ENCODE measurements around the gene PAMR1. TPM values are rescaled to one million over a fixed set of nuclear protein-coding genes. Genes with fewer than 3 reads are reported as not detected.

PAMR1 gene
- total and polyA plus RNA-seq, 2 donors (not counting 1 experiment from before 2014, with no cell fraction given): 120 to 159 TPM

GRCh38 chr11:35390737-35391682 lies 134.4 kb downstream of the PAMR1 start:
- no peak overlapping the region for H3K9ac ChIP-seq (ENCODE audit: insufficient read depth, low read length)
- H3K4me1 ChIP-seq (ENCODE audit: control insufficient read depth, extremely low read depth, insufficient read depth, low read length): peaks cover 16% of the 10 kb centered on the region
- no peak for TF ChIP-seq CTCF (conservative IDR thresholded peaks at IDR 0.05 in 1 of 2, IDR thresholded peaks at IDR 0.05 in 1 of 2; ENCODE audit: low read depth in 1 of 2, low read length in 2 of 2)
- no peak for TF ChIP-seq EZH2 (IDR thresholded peaks at IDR 0.05; ENCODE audit: low read length, missing control alignments)
- no peaks in the 10 kb centered on the region for H3K79me2 ChIP-seq (ENCODE audit: control insufficient read depth, insufficient read depth, low read length)
- peak overlapping the region; percentile 15 for H3K4me2 ChIP-seq (ENCODE audit: extremely low read depth, insufficient read depth, low read length)
- H4K20me1 ChIP-seq (ENCODE audit: control insufficient read depth, extremely low read depth, insufficient read depth, low read length): no peaks in the 10 kb centered on the region
- peak; percentile 74 to 86 for DNase-seq (ENCODE audit: low read depth in 2 of 2)
- H3K27me3 ChIP-seq (ENCODE audit: control insufficient read depth, insufficient read depth, low read length): no peaks in the 10 kb centered on the region
- H3K27ac ChIP-seq (ENCODE audit: insufficient read depth, low read length): no peak overlapping the region
- no peaks in the 10 kb centered on the region for H3K36me3 ChIP-seq (ENCODE audit: control insufficient read depth, insufficient read depth, low read length)
- H3K9me3 ChIP-seq (ENCODE audit: control insufficient read depth, insufficient read depth, low read depth, low read length): no peaks in the 10 kb centered on the region
- H2AFZ ChIP-seq (ENCODE audit: low read length): no peak overlapping the region
- H3K4me3 ChIP-seq (replicated peaks in 1 of 4; ENCODE audit: control extremely low read depth in 1 of 4, insufficient read depth in 1 of 4, low read depth in 3 of 4, low read length in 4 of 4): no peak overlapping the region

GRCh38 chr11:35389897-35390465 lies 135.4 kb downstream of the PAMR1 start:
- Histone ChIP-seq H3K79me2 (ENCODE audit: control insufficient read depth, insufficient read depth, low read length) (no peaks in the 10 kb centered on the region), H4K20me1 (ENCODE audit: control insufficient read depth, extremely low read depth, insufficient read depth, low read length) (no peaks in the 10 kb centered on the region), H3K4me2 (ENCODE audit: extremely low read depth, insufficient read depth, low read length) (no peak overlapping the region), H3K36me3 (ENCODE audit: control insufficient read depth, insufficient read depth, low read length) (no peaks in the 10 kb centered on the region), H3K4me3 (replicated peaks in 1 of 4; ENCODE audit: control extremely low read depth in 1 of 4, insufficient read depth in 1 of 4, low read depth in 3 of 4, low read length in 4 of 4) (no peak overlapping the region), H3K27ac (ENCODE audit: insufficient read depth, low read length) (no peak overlapping the region), H3K9ac (ENCODE audit: insufficient read depth, low read length) (no peak overlapping the region), H2AFZ (ENCODE audit: low read length) (no peak overlapping the region), H3K9me3 (ENCODE audit: control insufficient read depth, insufficient read depth, low read depth, low read length) (no peaks in the 10 kb centered on the region), H3K27me3 (ENCODE audit: control insufficient read depth, insufficient read depth, low read length) (no peaks in the 10 kb centered on the region), H3K4me1 (ENCODE audit: control insufficient read depth, extremely low read depth, insufficient read depth, low read length) (peaks cover 16% of the 10 kb centered on the region)
- DNase-seq (ENCODE audit: low read depth in 2 of 2): no peak
- TF ChIP-seq EZH2 (IDR thresholded peaks at IDR 0.05; ENCODE audit: low read length, missing control alignments) (no peak), CTCF (conservative IDR thresholded peaks at IDR 0.05 in 1 of 2, IDR thresholded peaks at IDR 0.05 in 1 of 2; ENCODE audit: low read depth in 1 of 2, low read length in 2 of 2) (no peak)

GRCh38 chr11:35389112-35389511 lies 136.3 kb downstream of the PAMR1 start:
- no peak overlapping the region for H3K9ac ChIP-seq (ENCODE audit: insufficient read depth, low read length)
- TF ChIP-seq CTCF (conservative IDR thresholded peaks at IDR 0.05 in 1 of 2, IDR thresholded peaks at IDR 0.05 in 1 of 2; ENCODE audit: low read depth in 1 of 2, low read length in 2 of 2): no peak
- H3K36me3 ChIP-seq (ENCODE audit: control insufficient read depth, insufficient read depth, low read length): no peaks in the 10 kb centered on the region
- no peak overlapping the region for H3K27ac ChIP-seq (ENCODE audit: insufficient read depth, low read length)
- H3K27me3 ChIP-seq (ENCODE audit: control insufficient read depth, insufficient read depth, low read length): no peaks in the 10 kb centered on the region
- H2AFZ ChIP-seq (ENCODE audit: low read length): no peak overlapping the region
- H3K4me3 ChIP-seq (replicated peaks in 1 of 4; ENCODE audit: control extremely low read depth in 1 of 4, insufficient read depth in 1 of 4, low read depth in 3 of 4, low read length in 4 of 4): no peak overlapping the region
- H3K4me2 ChIP-seq (ENCODE audit: extremely low read depth, insufficient read depth, low read length): no peak overlapping the region
- H4K20me1 ChIP-seq (ENCODE audit: control insufficient read depth, extremely low read depth, insufficient read depth, low read length): no peaks in the 10 kb centered on the region
- peaks cover 16% of the 10 kb centered on the region for H3K4me1 ChIP-seq (ENCODE audit: control insufficient read depth, extremely low read depth, insufficient read depth, low read length)
- H3K79me2 ChIP-seq (ENCODE audit: control insufficient read depth, insufficient read depth, low read length): no peaks in the 10 kb centered on the region
- DNase-seq (ENCODE audit: low read depth in 2 of 2): no peak
- no peaks in the 10 kb centered on the region for H3K9me3 ChIP-seq (ENCODE audit: control insufficient read depth, insufficient read depth, low read depth, low read length)

Data from fibroblast of lung (primary cell).